ENCODE results near the gene TAF1. TPM values are rescaled to one million over a fixed set of nuclear protein-coding genes. Genes with fewer than 3 reads are reported as not detected.

Gene TAF1
- total RNA-seq, 1 donor: 31.1 TPM

DNA sequence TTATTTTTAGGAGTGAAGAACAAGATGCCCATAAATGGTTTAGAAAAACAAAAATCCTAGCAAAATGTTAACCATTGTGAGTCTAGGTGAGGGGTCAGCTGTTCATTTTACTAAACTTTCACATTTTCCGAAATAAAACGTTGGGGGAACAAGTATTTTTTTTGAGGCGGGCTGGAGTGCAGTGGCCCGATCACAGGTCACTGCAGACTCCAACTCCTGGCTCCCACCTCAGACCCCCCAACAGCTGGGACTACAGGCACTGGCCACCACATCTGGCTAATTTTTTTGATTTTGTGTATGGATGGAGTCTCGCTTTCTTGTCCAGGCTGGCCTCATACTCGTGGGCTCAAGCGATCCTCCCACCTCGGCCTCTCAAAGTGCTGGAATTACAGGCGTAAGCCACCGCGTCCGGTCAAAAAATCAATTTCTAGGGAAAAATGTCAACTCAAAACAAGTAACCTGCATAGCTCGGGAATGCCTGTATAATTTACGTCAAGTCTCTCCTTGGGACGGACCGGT is 742 bp upstream of the TAF1 start:
- no peaks in the 10 kb centered on the region for H3K9me3 ChIP-seq (ENCODE audit: low read depth, low read length)

DNA sequence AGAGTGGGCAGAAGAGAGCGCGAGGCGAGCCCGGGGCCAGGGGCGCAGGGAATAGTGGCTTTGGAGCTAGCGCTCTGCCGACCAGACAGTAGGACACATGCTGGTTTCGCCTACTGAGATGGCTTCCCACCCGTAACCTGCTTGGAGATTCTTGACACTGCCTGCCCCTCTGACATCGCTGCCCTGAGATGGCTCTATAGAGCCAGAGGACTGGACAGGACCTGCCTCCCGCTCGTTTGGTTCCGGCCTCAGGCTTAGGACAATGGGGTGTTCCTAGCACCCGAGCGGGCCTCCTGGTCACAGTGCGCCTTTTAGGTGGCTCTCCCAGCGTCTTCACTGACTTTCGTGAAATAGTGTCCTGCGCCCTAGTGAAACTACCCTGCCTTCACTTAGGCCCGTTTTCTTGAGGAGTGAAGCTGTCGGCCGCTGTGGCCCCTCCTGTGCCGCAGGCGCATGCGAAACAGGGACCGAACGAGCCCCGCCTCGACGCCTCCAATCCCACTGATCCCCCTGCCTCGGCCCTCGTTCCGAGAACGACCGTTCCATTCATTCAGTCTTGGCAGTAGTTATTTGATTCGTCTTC is 608 bp downstream of the TAF1 start:
- Histone ChIP-seq H3K4me2 (ENCODE audit: insufficient read depth, low read length) (peak overlapping the region; percentile 79), H3K36me3 (ENCODE audit: insufficient read depth, low read length) (peaks cover 13% of the 10 kb centered on the region), H3K79me2 (ENCODE audit: insufficient read depth, low read length) (peaks cover 42% of the 10 kb centered on the region), H2AFZ (ENCODE audit: low read length) (peak overlapping the region; percentile 70), H3K27ac (ENCODE audit: low read depth, low read length) (peak overlapping the region; percentile 92), H3K27me3 (ENCODE audit: insufficient read depth, low read length) (no peaks in the 10 kb centered on the region), H4K20me1 (ENCODE audit: insufficient read depth, low read length) (peaks cover 2% of the 10 kb centered on the region), H3K9me3 (ENCODE audit: low read depth, low read length) (no peaks in the 10 kb centered on the region), H3K4me1 (ENCODE audit: insufficient read depth, low read length) (peaks cover 4% of the 10 kb centered on the region), H3K4me3 (ENCODE audit: insufficient read depth, low read length) (peak overlapping the region; percentile 84)
- peak; percentile 62 for DNase-seq (ENCODE audit: insufficient read length, low spot score, missing footprints)
- TF ChIP-seq, protein P1, sequence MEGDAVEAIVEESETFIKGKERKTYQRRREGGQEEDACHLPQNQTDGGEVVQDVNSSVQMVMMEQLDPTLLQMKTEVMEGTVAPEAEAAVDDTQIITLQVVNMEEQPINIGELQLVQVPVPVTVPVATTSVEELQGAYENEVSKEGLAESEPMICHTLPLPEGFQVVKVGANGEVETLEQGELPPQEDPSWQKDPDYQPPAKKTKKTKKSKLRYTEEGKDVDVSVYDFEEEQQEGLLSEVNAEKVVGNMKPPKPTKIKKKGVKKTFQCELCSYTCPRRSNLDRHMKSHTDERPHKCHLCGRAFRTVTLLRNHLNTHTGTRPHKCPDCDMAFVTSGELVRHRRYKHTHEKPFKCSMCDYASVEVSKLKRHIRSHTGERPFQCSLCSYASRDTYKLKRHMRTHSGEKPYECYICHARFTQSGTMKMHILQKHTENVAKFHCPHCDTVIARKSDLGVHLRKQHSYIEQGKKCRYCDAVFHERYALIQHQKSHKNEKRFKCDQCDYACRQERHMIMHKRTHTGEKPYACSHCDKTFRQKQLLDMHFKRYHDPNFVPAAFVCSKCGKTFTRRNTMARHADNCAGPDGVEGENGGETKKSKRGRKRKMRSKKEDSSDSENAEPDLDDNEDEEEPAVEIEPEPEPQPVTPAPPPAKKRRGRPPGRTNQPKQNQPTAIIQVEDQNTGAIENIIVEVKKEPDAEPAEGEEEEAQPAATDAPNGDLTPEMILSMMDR (IDR thresholded peaks at IDR 0.05; ENCODE audit: extremely low read depth, low read depth, low read length): no peak

More for the DNA sequence above, 742 bp upstream of the TAF1 start:
- no peak for DNase-seq (ENCODE audit: insufficient read length, low spot score, missing footprints)
- H3K27me3 ChIP-seq (ENCODE audit: insufficient read depth, low read length): no peaks in the 10 kb centered on the region
- H3K27ac ChIP-seq (ENCODE audit: low read depth, low read length): peak overlapping the region; percentile 97
- H2AFZ ChIP-seq (ENCODE audit: low read length): peak overlapping the region; percentile 80
- H4K20me1 ChIP-seq (ENCODE audit: insufficient read depth, low read length): peaks cover 2% of the 10 kb centered on the region
- peak overlapping the region; percentile 84 for H3K4me2 ChIP-seq (ENCODE audit: insufficient read depth, low read length)
- peaks cover 4% of the 10 kb centered on the region for H3K4me1 ChIP-seq (ENCODE audit: insufficient read depth, low read length)
- peaks cover 29% of the 10 kb centered on the region for H3K79me2 ChIP-seq (ENCODE audit: insufficient read depth, low read length)
- peak overlapping the region; percentile 79 for H3K4me3 ChIP-seq (ENCODE audit: insufficient read depth, low read length)
- peaks cover 3% of the 10 kb centered on the region for H3K36me3 ChIP-seq (ENCODE audit: insufficient read depth, low read length)
- TF ChIP-seq, protein P1 (IDR thresholded peaks at IDR 0.05; ENCODE audit: extremely low read depth, low read depth, low read length): no peak

DNA sequence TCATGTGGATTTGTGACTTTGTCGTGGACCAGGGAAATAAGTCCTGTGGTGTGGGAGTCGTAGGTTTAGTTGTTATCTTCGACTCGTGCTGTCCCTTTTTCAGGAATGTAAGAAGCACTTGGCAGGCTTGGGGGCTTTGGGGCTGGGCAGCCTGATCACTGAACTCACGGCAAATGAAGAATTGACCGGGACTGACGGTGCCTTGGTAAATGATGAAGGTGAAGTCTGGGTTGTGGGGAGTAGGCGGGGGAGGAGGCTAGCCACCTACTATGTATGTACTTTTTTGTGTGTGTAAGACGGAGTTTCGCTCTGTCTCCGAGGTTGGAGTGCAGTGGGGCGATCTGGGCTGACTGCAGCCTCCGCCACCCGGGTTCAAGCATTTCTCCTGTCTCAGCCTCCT is 1.2 kb downstream of the TAF1 start:
- Histone ChIP-seq H4K20me1 (ENCODE audit: insufficient read depth, low read length) (peaks cover 4% of the 10 kb centered on the region), H3K79me2 (ENCODE audit: insufficient read depth, low read length) (peaks cover 46% of the 10 kb centered on the region), H2AFZ (ENCODE audit: low read length) (no peak overlapping the region), H3K27ac (ENCODE audit: low read depth, low read length) (peak overlapping the region; percentile 92), H3K9me3 (ENCODE audit: low read depth, low read length) (no peaks in the 10 kb centered on the region), H3K27me3 (ENCODE audit: insufficient read depth, low read length) (no peaks in the 10 kb centered on the region), H3K36me3 (ENCODE audit: insufficient read depth, low read length) (peaks cover 13% of the 10 kb centered on the region), H3K4me2 (ENCODE audit: insufficient read depth, low read length) (peak overlapping the region; percentile 79), H3K4me1 (ENCODE audit: insufficient read depth, low read length) (peaks cover 4% of the 10 kb centered on the region), H3K4me3 (ENCODE audit: insufficient read depth, low read length) (peak overlapping the region; percentile 84)
- DNase-seq (ENCODE audit: insufficient read length, low spot score, missing footprints): no peak
- TF ChIP-seq, protein P1 (IDR thresholded peaks at IDR 0.05; ENCODE audit: extremely low read depth, low read depth, low read length): no peak

DNA sequence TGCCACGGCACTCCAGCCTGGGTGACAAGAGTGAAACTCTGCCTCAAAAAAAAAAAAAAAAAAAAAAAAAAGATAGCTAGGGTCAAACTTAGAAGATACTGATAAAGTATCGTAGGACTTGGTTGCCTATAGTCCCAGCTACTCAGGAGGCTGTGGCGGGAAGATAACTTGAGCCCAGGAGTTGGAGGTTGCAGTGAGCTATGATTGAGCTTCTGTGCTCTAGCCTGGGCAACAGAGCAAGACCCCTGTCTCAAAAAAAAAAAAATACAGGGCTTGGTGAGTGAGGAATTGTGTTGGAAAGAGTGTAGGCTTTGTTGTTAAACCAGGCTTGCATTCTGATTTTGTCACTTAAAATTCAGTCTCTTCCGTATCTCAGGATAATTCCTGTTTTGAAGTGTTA is 6.2 kb downstream of the TAF1 start:
- no peak overlapping the region for H2AFZ ChIP-seq (ENCODE audit: low read length)
- H3K4me3 ChIP-seq (ENCODE audit: insufficient read depth, low read length): no peak overlapping the region
- peaks cover 9% of the 10 kb centered on the region for H4K20me1 ChIP-seq (ENCODE audit: insufficient read depth, low read length)
- H3K9me3 ChIP-seq (ENCODE audit: low read depth, low read length): no peaks in the 10 kb centered on the region
- H3K79me2 ChIP-seq (ENCODE audit: insufficient read depth, low read length): peaks cover 50% of the 10 kb centered on the region
- no peak for DNase-seq (ENCODE audit: insufficient read length, low spot score, missing footprints)
- TF ChIP-seq, protein P1 (IDR thresholded peaks at IDR 0.05; ENCODE audit: extremely low read depth, low read depth, low read length): no peak
- no peak overlapping the region for H3K4me2 ChIP-seq (ENCODE audit: insufficient read depth, low read length)
- H3K27me3 ChIP-seq (ENCODE audit: insufficient read depth, low read length): no peaks in the 10 kb centered on the region
- peaks cover 4% of the 10 kb centered on the region for H3K4me1 ChIP-seq (ENCODE audit: insufficient read depth, low read length)
- H3K27ac ChIP-seq (ENCODE audit: low read depth, low read length): no peak overlapping the region
- H3K36me3 ChIP-seq (ENCODE audit: insufficient read depth, low read length): peaks cover 32% of the 10 kb centered on the region

All from osteoblast (primary cell).